ENCODE data around the gene CACNB1. TPM values are rescaled to one million over a fixed set of nuclear protein-coding genes. Genes with fewer than 3 reads are reported as not detected.
"Not testable (repeated sequence)": the region's sequence is repeated elsewhere in the genome, so short reads cannot be mapped to it uniquely, and the experiment has no call there.

The CACNB1 gene
- total RNA-seq, 2 donors from 2014 or later: 12.7 to 16.1 TPM

DNA sequence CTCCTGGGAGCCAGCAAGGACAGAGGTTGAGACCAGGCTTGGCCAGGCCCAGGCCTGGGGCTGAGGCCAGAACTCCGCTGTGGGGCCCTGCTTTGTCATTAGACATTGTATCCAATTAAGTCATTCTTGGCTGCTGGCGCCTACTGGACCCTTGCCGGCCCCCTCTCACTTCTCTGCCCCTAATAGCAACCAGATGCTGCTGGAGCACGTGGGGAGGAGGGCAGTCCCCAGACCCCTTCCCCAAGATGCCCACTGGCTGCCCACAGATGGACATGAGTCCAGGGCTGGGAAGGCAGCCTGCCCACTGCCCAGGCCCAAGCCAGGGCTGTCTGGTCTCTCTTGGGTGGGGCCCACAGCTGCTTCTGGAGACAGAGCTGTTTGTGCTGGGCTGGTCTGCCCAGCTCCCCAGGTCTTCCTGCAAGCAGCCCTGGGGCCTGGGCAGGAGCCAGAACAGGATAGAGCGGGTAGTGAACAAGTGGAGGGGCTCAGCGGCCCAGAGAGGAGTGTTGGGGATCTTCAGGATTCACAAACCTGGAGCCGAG is 53.8 kb downstream of the CACNB1 start:
- DNase-seq (no peak), ATAC-seq (no peak)
- intact Hi-C loops (cut with DNase I, micrococcal nuclease): no loop called here

GRCh38 chr17:39141915-39142664 is 55.4 kb downstream of the CACNB1 start:
- no peak for ATAC-seq
- DNase-seq: no peak
- intact Hi-C loops (cut with DNase I, micrococcal nuclease): no loop called here

GRCh38 chr17:39141294-39141693 is 56.2 kb downstream of the CACNB1 start:
- ATAC-seq (no peak), DNase-seq (no peak)
- intact Hi-C loops (cut with DNase I, micrococcal nuclease): no loop called here

DNA sequence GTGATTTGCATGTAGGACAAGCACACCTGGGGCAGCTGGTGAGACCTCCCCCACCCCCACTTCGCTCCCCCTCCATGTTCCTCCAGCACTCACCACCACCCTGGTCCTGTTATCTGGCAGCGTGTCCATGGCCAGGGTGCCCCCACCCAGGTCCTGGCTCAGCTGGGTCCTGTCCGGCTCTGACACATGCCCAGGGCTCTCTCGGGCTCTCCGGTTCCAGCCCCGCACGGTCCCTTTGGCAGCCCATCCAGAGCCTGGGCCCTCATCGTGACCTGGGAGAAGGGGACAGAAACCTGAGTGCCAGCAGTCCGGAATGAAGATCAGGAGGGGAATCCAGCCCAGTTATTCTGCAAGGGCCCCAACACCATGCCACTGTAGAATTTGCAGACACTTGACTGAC is 57.9 kb downstream of the CACNB1 start:
- ATAC-seq: no peak
- DNase-seq: no peak
- intact Hi-C loops (cut with DNase I, micrococcal nuclease): no loop called here

DNA sequence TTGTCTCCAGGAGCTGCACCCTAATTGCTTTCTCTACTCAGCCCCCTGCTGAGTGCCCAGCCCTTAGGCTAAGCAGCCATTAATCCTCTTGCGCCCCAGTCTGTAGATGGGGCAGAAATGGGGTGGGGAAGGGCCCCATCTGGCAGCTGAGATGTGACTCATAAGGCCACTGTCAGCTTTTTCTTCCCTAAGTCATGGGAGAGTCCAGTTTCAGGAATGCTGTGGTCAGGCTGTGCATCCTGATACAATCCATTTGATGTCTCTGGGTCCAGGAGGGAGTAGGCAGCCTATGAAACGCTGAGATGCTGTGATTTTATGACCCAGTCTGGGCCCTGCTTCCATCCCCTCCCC is 58.3 kb downstream of the CACNB1 start:
- ATAC-seq (no peak), DNase-seq (no peak)
- intact Hi-C loops (cut with DNase I, micrococcal nuclease): no loop called here

GRCh38 chr17:39138431-39139160 is 58.9 kb downstream of the CACNB1 start:
- DNase-seq (no peak), ATAC-seq (no peak)
- intact Hi-C loops (cut with DNase I, micrococcal nuclease): no loop called here

GRCh38 chr17:39134878-39135277 is 62.6 kb downstream of the CACNB1 start:
- ATAC-seq: no peak
- intact Hi-C loops (cut with DNase I, micrococcal nuclease): no loop called here
- DNase-seq: no peak

GRCh38 chr17:39132192-39132610 is 65.3 kb downstream of the CACNB1 start:
- DNase-seq: no peak
- no peak for ATAC-seq
- intact Hi-C loops (cut with DNase I, micrococcal nuclease): no loop called here

DNA sequence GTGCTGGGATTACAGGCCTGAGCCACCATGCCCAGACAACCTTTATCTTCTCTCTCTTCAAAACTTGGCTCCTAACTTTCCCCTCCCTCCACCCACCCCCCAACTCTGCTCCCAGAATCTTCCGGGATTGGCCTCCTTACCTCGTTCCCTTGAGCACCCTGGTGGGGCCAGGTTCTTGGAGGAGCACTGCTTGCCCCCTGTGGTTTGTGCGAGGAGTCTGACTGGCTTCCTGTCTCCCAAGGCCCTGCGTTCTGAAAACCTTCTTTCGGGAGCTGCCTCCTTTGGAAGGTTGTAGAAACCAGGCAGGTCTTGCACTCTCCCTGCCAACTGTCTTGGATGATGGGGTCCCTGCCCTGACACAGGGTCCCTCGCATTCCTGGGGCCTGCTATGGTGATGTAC is 65.9 kb downstream of the CACNB1 start:
- intact Hi-C loops (cut with DNase I, micrococcal nuclease): no loop called here
- ATAC-seq (no peak), DNase-seq (no peak)

DNA sequence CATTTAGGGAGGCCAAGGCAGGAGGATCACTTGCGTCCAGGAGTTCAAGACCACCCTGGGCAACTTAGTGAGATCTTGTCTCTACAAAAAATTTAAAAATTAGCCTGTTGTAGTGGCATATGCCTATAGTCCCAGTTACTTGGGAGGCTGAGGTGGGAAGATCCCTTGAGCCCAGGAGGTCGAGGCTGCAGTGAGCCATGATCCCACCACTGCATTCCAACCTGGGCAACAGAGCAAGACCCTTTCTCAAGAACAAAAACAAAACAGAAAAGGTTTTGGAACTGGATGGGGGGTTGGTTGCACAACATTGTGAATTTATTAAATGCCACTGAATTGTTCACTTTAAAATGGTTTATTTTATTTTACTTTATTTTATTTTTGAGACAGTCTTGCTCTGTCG is 67.3 kb downstream of the CACNB1 start:
- intact Hi-C loops (cut with DNase I, micrococcal nuclease): no loop called here
- no peak for DNase-seq
- ATAC-seq: no peak

GRCh38 chr17:39129544-39129943 is 67.9 kb downstream of the CACNB1 start:
- intact Hi-C loops (cut with DNase I, micrococcal nuclease); DNase-seq; ATAC-seq: not testable (repeated sequence)

DNA sequence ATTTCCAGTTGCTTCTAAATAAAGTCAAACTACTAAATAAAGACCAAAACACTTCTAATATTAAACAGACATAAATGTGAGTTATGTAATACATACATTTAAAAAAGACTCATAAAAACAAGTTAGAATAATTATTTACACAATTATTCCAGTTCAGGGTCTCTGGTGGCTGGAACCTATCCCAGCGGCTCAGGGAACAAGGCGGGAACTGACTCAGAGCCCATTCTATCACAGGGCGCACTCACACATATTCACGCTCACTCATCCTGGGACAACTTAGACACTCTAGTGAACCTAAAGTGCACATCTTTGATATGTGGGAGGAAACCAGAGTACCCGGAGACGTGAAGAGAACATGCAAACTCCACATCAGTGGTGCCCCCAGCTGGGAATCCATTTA is 71.0 kb downstream of the CACNB1 start:
- DNase-seq (no peak), ATAC-seq (no peak)
- intact Hi-C loops (cut with DNase I, micrococcal nuclease): no loop called here

DNA sequence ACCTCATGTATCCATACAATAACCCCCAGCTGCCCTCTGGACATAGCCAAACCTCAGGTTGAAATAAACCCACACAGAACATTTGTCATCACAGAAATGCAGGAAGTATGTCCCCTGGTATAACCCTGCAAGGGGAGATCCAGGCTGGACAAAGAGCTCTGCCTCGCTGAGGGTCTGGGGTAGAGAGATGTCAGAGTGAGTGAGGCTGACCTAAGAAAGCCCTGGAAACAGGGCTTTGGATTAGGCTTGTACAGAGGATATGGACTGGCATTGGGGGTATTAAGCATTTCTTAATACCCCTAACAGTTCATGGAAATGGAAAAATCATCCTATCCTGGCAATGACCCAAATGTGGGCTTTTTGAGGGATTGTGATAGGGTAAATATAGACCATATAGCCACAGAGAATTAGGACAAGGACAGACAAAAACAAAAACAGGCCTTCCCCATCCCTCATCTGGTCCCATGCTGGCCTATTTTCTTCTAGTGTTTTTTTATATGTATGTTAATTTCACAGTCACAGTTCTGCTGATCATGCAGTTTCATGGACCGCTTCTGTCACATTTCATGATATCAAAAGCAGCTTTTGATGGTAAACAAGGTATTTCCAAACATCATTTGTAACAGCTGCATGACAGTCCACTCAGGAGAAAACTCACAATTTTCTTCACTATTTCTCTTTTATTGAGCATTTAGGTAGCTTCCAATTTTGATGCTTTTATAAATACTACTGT is 72.2 kb downstream of the CACNB1 start:
- DNase-seq (no peak), ATAC-seq (no peak)
- intact Hi-C loops (cut with DNase I, micrococcal nuclease): no loop called here

DNA sequence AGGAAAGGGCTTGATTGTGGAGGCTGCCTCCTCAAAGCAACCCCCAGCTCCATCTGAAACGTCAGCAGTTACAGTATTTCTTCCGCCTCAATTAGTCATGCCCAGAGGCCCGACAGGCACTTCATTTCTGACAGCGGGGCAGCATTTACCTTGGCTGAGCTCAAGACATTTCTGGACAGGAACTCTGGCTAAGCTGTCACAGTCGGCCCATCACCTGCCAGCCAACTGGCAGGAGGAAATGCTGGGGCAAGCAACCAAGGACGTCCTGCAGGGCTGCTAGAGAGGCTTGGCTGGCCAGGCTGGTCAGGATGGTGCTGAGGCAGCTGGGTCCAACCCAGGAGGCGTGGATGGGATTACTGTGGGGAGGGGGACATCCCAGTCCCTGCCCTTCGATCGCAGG is 73.8 kb downstream of the CACNB1 start:
- ATAC-seq (no peak), DNase-seq (no peak)
- intact Hi-C loops (cut with DNase I, micrococcal nuclease): no loop called here

Other genes starting within 250 kb of the CACNB1 start
- gene FBXO47, start 230.3 kb downstream of the CACNB1 start, total RNA-seq: not detected
- 1 to 10 TPM; 2.3 to 5.0 TPM for gene PLXDC1, start 46.0 kb downstream of the CACNB1 start, total RNA-seq
- gene ARL5C, start 31.5 kb downstream of the CACNB1 start, total RNA-seq: under 1 TPM in 1 of 2 donors, not detected in 1; 0.56 TPM
- gene RPL19, start 2.6 kb upstream of the CACNB1 start, total RNA-seq: 1,000 to 10,000 TPM; 1,376 to 1,435 TPM
- gene STAC2, start 28.3 kb upstream of the CACNB1 start, total RNA-seq: under 1 TPM in 1 of 2 donors, not detected in 1; 0.17 TPM
- 10 to 100 TPM; 11.4 to 21.4 TPM for gene FBXL20, start 204.0 kb upstream of the CACNB1 start, total RNA-seq

Measured in left colon (tissue), 2 donors.